IPS-NIHi11 (cell line): ENCODE results near the gene LRIT2.
A peak's percentile ranks its signal among the peaks of the same experiment; 100 is the strongest.

Experiments used
- DNase-seq: peaks from one replicate; pipeline ENCODE4 v3.0.0; 2012; ENCODE audit warnings: mixed read lengths, low spot score

LRIT2 gene

GRCh38 chr10:84225427-84226173, at the start of gene LRIT2:
LRIT2 (minus strand) TSS chr10:84225544; CDS start chr10:84225520, 24 bp downstream.
- DNase-seq: no peak

- DNase-seq: no peak
Measured at GRCh38 chr10:84270708-84271107, 45.4 kb upstream of the LRIT2 start.

GRCh38 chr10:84269773-84270172, 44.4 kb upstream of the LRIT2 start:
- DNase-seq: no peak

GRCh38 chr10:84269162-84269561, 43.8 kb upstream of the LRIT2 start:
- DNase-seq: no peak

GRCh38 chr10:84267503-84268126, 42.3 kb upstream of the LRIT2 start:
- peak; percentile 67 for DNase-seq

- DNase-seq: no peak
Measured at GRCh38 chr10:84265418-84265817, 40.1 kb upstream of the LRIT2 start.

- peak; percentile 88 for DNase-seq
Measured at GRCh38 chr10:84264611-84265141, 39.3 kb upstream of the LRIT2 start.

GRCh38 chr10:84263716-84264115, 38.4 kb upstream of the LRIT2 start:
- DNase-seq: no peak

- no peak for DNase-seq
Measured at GRCh38 chr10:84262190-84262956, 37.0 kb upstream of the LRIT2 start.

- no peak for DNase-seq
Measured at GRCh38 chr10:84261236-84261915, 36.0 kb upstream of the LRIT2 start.

GRCh38 chr10:84258034-84258695, 32.8 kb upstream of the LRIT2 start:
- DNase-seq: no peak

GRCh38 chr10:84257343-84258020, 32.1 kb upstream of the LRIT2 start:
- DNase-seq: no peak

GRCh38 chr10:84256510-84257342, 31.4 kb upstream of the LRIT2 start:
- DNase-seq: peak; percentile 78

GRCh38 chr10:84254552-84255478, 29.5 kb upstream of the LRIT2 start:
- no peak for DNase-seq

- DNase-seq: no peak
Measured at GRCh38 chr10:84248794-84249193, 23.4 kb upstream of the LRIT2 start.

GRCh38 chr10:84247496-84247895, 22.2 kb upstream of the LRIT2 start:
- no peak for DNase-seq

GRCh38 chr10:84244651-84245270, 19.4 kb upstream of the LRIT2 start, which contains the start of gene RGR:
RGR (plus strand) TSS chr10:84245053; CDS start chr10:84245091, 38 bp downstream.
- DNase-seq: no peak

GRCh38 chr10:84243759-84244158, 18.4 kb upstream of the LRIT2 start:
- DNase-seq: no peak
